ENCODE measurements around the gene ADAP1.

DNA sequence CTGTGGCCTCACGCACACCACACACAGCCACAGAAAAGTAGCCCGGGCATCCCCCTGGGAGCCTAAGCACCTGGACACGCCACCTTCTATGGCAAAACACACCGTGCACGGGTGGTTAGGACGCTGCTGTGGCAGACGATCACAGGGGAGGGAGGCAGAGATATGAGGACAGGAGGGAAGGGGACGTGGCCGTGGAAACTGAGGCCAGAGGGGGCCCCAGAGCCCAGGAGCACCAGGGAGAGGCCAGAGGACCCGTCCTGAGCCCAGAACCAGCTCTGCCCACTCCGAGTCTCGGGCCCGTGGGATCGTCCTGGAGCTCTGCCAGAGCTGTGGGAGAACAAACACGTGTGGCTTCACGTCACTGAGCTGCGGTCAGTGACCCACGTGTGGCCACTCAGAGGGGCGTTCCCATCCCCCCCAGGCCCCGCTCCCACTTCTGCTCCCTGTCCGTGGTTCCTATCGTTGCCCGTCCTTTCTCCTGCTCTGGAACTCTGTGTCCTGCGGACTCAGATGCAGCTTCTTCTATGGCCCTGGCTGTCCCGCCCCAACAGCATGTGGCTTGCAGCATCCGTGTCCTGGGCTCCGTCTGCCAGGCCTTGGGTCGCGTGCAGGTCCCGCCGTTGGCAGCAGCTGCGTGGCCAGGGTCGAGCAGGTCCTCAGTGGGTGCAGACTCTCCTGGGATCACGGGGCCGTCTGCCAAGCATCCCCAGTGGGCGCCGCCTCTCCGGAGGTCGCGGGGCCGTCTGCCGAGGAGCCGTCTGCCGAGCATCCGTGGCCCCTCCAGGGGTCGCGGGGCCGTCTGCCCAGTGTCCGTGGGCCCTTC lies 47.1 kb downstream of the ADAP1 start:
- TF ChIP-seq EZH2 (IDR thresholded peaks at IDR 0.05; ENCODE audit: borderline replicate concordance, low read length): no peak
- TF ChIP-seq, protein P1, sequence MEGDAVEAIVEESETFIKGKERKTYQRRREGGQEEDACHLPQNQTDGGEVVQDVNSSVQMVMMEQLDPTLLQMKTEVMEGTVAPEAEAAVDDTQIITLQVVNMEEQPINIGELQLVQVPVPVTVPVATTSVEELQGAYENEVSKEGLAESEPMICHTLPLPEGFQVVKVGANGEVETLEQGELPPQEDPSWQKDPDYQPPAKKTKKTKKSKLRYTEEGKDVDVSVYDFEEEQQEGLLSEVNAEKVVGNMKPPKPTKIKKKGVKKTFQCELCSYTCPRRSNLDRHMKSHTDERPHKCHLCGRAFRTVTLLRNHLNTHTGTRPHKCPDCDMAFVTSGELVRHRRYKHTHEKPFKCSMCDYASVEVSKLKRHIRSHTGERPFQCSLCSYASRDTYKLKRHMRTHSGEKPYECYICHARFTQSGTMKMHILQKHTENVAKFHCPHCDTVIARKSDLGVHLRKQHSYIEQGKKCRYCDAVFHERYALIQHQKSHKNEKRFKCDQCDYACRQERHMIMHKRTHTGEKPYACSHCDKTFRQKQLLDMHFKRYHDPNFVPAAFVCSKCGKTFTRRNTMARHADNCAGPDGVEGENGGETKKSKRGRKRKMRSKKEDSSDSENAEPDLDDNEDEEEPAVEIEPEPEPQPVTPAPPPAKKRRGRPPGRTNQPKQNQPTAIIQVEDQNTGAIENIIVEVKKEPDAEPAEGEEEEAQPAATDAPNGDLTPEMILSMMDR (IDR thresholded peaks at IDR 0.05; ENCODE audit: low read length): no peak
